ENCODE data around the gene ZNF853. TPM values are rescaled to one million over a fixed set of nuclear protein-coding genes. Genes with fewer than 3 reads are reported as not detected.

Gene ZNF853
- polyA plus RNA-seq, 1 donor (not counting 4 experiments of a cell fraction or from before 2014, with no cell fraction given) = 0.03 TPM

DNA sequence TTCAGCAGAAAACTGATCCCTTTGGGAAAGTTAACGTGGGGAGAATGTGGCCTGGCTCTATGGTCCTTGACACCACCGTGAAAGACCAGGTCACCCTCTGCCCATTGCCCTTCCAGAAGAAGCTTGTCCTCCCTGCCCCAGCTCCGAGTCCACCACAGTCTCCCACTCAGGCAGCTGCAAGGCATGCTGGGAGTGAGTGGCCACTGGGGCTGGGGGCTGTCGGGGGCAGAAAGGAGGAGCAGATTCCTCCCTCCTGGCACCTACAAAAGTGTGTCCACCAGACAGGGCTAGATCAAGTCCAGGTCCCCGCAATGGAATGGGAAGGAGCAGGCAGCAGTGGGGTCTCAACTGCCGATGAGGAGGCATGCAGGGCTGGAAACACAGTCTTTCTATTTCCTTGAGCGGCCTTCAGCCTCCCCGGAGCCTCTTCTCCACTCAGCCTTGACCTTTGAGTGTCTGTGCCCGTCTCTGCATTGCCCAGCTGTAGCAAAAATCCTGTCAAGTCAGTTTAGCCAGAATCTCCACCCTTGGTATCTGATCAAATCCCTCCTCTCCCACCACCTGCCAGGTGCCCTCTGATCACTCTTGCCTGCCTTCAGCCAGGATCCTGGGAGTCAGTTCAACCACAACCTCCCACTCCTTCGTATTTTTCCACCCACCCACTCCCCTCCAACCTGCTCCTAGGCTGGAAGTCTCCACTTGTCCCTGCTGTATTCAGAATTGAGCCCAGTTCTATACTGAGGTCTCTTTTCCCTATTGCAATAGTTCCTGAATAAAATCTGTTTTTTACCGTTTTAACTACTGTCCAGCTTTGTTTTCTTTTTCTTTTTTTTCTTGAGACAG is 14.8 kb downstream of the ZNF853 start:
- no peaks in the 10 kb centered on the region for H3K9me3 ChIP-seq (ENCODE audit: control insufficient read depth, low read depth, low read length)
- H3K4me2 ChIP-seq (ENCODE audit: control insufficient read depth, extremely low read depth, insufficient read depth, low read depth, low read length) = no peak overlapping the region
- no peak overlapping the region for H3K27ac ChIP-seq (ENCODE audit: control insufficient read depth, insufficient read depth, low read length)
- no peaks in the 10 kb centered on the region for H4K20me1 ChIP-seq (ENCODE audit: control insufficient read depth, extremely low read depth, insufficient read depth, low read length)
- H3K27me3 ChIP-seq (ENCODE audit: control insufficient read depth, extremely low read depth, insufficient read depth, low read length) = no peaks in the 10 kb centered on the region
- no peak for FAIRE-seq
- H3K4me1 ChIP-seq (ENCODE audit: control insufficient read depth, extremely low read depth, insufficient read depth, low read length) = peaks cover 6% of the 10 kb centered on the region
- no peak overlapping the region for H3K9ac ChIP-seq (ENCODE audit: control insufficient read depth, extremely low read depth, insufficient read depth, low read length)
- DNase-seq (ENCODE audit: low read depth, low spot score) = no peak
- TF ChIP-seq, protein P1, sequence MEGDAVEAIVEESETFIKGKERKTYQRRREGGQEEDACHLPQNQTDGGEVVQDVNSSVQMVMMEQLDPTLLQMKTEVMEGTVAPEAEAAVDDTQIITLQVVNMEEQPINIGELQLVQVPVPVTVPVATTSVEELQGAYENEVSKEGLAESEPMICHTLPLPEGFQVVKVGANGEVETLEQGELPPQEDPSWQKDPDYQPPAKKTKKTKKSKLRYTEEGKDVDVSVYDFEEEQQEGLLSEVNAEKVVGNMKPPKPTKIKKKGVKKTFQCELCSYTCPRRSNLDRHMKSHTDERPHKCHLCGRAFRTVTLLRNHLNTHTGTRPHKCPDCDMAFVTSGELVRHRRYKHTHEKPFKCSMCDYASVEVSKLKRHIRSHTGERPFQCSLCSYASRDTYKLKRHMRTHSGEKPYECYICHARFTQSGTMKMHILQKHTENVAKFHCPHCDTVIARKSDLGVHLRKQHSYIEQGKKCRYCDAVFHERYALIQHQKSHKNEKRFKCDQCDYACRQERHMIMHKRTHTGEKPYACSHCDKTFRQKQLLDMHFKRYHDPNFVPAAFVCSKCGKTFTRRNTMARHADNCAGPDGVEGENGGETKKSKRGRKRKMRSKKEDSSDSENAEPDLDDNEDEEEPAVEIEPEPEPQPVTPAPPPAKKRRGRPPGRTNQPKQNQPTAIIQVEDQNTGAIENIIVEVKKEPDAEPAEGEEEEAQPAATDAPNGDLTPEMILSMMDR (optimal IDR thresholded peaks at IDR 0.05 in 1 of 3, IDR thresholded peaks at IDR 0.05 in 1 of 3, conservative IDR thresholded peaks at IDR 0.05 in 1 of 3; ENCODE audit: extremely low read depth in 1 of 3, insufficient read depth in 2 of 3, low read length in 3 of 3) = no peak
- no peak for TF ChIP-seq EZH2 (IDR thresholded peaks at IDR 0.05; ENCODE audit: low read length)
- H3K79me2 ChIP-seq (ENCODE audit: control insufficient read depth, insufficient read depth, low read length) = no peaks in the 10 kb centered on the region
- no peak overlapping the region for H2AFZ ChIP-seq (ENCODE audit: control insufficient read depth, low read length)
- no peaks in the 10 kb centered on the region for H3K9me1 ChIP-seq (ENCODE audit: control insufficient read depth, extremely low read depth, insufficient read depth, low read length)
- no peaks in the 10 kb centered on the region for H3K36me3 ChIP-seq (ENCODE audit: control insufficient read depth in 2 of 2, extremely low read depth in 1 of 2, insufficient read depth in 2 of 2, low read length in 2 of 2)
- dilution Hi-C loops (cut with MboI; ENCODE audit: extremely low pct_ligation_motif_present, low sequenced_read_pairs) = no loop called here
- H3K4me3 ChIP-seq (ENCODE audit: control insufficient read depth in 2 of 3, extremely low read depth in 1 of 3, insufficient read depth in 2 of 3, low read depth in 1 of 3, low read length in 3 of 3) = no peak overlapping the region

DNA sequence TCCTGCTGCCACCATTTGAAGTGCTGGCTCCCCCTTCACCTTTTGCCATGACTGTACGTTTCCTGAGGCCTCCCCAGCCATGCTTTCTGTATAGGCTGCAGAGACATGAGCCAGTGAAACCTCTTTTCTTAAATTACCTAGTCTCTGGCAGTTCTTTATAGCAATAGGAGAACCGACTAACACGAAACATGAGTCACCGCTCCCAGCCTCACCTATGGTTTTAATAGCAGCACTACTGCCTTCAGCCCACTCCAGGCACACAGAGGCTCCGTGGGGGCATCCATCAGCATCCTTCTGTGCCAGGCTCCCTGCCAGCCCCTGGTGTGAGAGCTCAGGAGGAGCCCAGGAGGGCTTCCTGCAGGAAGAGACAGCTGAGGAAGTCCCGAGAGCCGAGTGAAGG is 16.2 kb downstream of the ZNF853 start:
- peaks cover 6% of the 10 kb centered on the region for H3K4me1 ChIP-seq (ENCODE audit: control insufficient read depth, extremely low read depth, insufficient read depth, low read length)
- H3K27ac ChIP-seq (ENCODE audit: control insufficient read depth, insufficient read depth, low read length) = no peak overlapping the region
- no peak overlapping the region for H3K4me3 ChIP-seq (ENCODE audit: control insufficient read depth in 2 of 3, extremely low read depth in 1 of 3, insufficient read depth in 2 of 3, low read depth in 1 of 3, low read length in 3 of 3)
- H3K4me2 ChIP-seq (ENCODE audit: control insufficient read depth, extremely low read depth, insufficient read depth, low read depth, low read length) = no peak overlapping the region
- no peaks in the 10 kb centered on the region for H3K9me1 ChIP-seq (ENCODE audit: control insufficient read depth, extremely low read depth, insufficient read depth, low read length)
- FAIRE-seq (no peak), DNase-seq (ENCODE audit: low read depth, low spot score) (no peak)
- H3K27me3 ChIP-seq (ENCODE audit: control insufficient read depth, extremely low read depth, insufficient read depth, low read length) = no peaks in the 10 kb centered on the region
- H4K20me1 ChIP-seq (ENCODE audit: control insufficient read depth, extremely low read depth, insufficient read depth, low read length) = no peaks in the 10 kb centered on the region
- H3K9ac ChIP-seq (ENCODE audit: control insufficient read depth, extremely low read depth, insufficient read depth, low read length) = no peak overlapping the region
- H2AFZ ChIP-seq (ENCODE audit: control insufficient read depth, low read length) = no peak overlapping the region
- no peaks in the 10 kb centered on the region for H3K9me3 ChIP-seq (ENCODE audit: control insufficient read depth, low read depth, low read length)
- TF ChIP-seq EZH2 (IDR thresholded peaks at IDR 0.05; ENCODE audit: low read length) = no peak
- TF ChIP-seq, protein P1 (optimal IDR thresholded peaks at IDR 0.05 in 1 of 3, IDR thresholded peaks at IDR 0.05 in 1 of 3, conservative IDR thresholded peaks at IDR 0.05 in 1 of 3; ENCODE audit: extremely low read depth in 1 of 3, insufficient read depth in 2 of 3, low read length in 3 of 3) = no peak
- dilution Hi-C loops (cut with MboI; ENCODE audit: extremely low pct_ligation_motif_present, low sequenced_read_pairs) = no loop called here
- no peaks in the 10 kb centered on the region for H3K36me3 ChIP-seq (ENCODE audit: control insufficient read depth in 2 of 2, extremely low read depth in 1 of 2, insufficient read depth in 2 of 2, low read length in 2 of 2)
- H3K79me2 ChIP-seq (ENCODE audit: control insufficient read depth, insufficient read depth, low read length) = no peaks in the 10 kb centered on the region
